WTC11 (cell line): ENCODE measurements around the gene ATAD3C.
"Not testable (repeated sequence)": the region's sequence is repeated elsewhere in the genome, so short reads cannot be mapped to it uniquely, and the experiment has no call there.

ENCODE experiments used
- FOXK1 ChIP-seq: sonication (generic); formaldehyde crosslinking; IDR thresholded peaks from 2 replicates; pipeline ENCODE4 v1.8.0; 2022; ENCODE audit warnings: mild to moderate bottlenecking, moderate library complexity, missing genetic modification reagents
- JAZF1 ChIP-seq: fragments of 250-450 bp; sonication (Bioruptor Pico); IDR thresholded peaks from 2 replicates; pipeline ENCODE4 v1.9.0; 2021; ENCODE audit warnings: moderate library complexity, mild to moderate bottlenecking, inconsistent platforms
- JUN ChIP-seq: sonication (generic); formaldehyde crosslinking; IDR thresholded peaks from 2 replicates; pipeline ENCODE4 v1.8.0; 2023; ENCODE audit warnings: mild to moderate bottlenecking, missing genetic modification reagents
- RELA ChIP-seq: sonication (generic); formaldehyde crosslinking; IDR thresholded peaks from 2 replicates; pipeline ENCODE4 v1.8.1; 2022; ENCODE audit warnings: missing genetic modification reagents, mild to moderate bottlenecking, borderline replicate concordance
- SP1 ChIP-seq: sonication (generic); formaldehyde crosslinking; conservative IDR thresholded peaks from 2 replicates; pipeline ENCODE4 v1.8.1; 2022; ENCODE audit warnings: missing genetic modification reagents
- TF ChIP-seq, protein P1 (sequence below): fragments of 200-600 bp; IDR thresholded peaks from 2 replicates; pipeline ENCODE4 v1.8.0; 2022; ENCODE audit warnings: antibody characterized with exemption
- TF ChIP-seq, protein P2 (sequence below): sonication (generic); formaldehyde crosslinking; conservative IDR thresholded peaks from 2 replicates; pipeline ENCODE4 v1.8.1; 2022; ENCODE audit warnings: mild to moderate bottlenecking, missing genetic modification reagents
- TF ChIP-seq, protein P3 (sequence below): sonication (generic); formaldehyde crosslinking; IDR thresholded peaks from 2 replicates; pipeline ENCODE4 v1.8.1; 2023; ENCODE audit warnings: mild to moderate bottlenecking, missing genetic modification reagents, moderate library complexity

DNA sequence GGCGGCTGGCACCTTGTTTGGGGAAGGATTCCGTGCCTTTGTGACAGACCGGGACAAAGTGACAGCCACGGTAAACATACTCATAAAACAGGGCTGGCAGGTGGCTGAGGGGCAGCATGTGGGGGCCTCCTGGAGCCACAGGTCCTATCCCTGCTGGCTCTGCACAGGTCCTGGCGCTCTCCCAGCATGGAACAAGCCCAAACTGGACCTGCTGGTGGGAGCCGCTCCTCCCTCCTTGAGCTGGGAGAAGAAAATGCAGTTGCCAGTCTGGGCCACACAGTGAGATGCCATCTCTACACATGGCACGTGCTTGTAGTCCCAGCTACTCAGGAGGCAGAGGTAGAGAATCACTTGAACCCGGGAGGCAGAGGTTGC, 2.9 kb downstream of the ATAD3C start:
- TF ChIP-seq, protein P1, sequence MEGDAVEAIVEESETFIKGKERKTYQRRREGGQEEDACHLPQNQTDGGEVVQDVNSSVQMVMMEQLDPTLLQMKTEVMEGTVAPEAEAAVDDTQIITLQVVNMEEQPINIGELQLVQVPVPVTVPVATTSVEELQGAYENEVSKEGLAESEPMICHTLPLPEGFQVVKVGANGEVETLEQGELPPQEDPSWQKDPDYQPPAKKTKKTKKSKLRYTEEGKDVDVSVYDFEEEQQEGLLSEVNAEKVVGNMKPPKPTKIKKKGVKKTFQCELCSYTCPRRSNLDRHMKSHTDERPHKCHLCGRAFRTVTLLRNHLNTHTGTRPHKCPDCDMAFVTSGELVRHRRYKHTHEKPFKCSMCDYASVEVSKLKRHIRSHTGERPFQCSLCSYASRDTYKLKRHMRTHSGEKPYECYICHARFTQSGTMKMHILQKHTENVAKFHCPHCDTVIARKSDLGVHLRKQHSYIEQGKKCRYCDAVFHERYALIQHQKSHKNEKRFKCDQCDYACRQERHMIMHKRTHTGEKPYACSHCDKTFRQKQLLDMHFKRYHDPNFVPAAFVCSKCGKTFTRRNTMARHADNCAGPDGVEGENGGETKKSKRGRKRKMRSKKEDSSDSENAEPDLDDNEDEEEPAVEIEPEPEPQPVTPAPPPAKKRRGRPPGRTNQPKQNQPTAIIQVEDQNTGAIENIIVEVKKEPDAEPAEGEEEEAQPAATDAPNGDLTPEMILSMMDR: not testable (repeated sequence)
- TF ChIP-seq RELA (CRISPR knock-in tag); JAZF1 (CRISPR knock-in tag); FOXK1; SP1 (CRISPR knock-in tag); JUN: not testable (repeated sequence)
- TF ChIP-seq, protein P2, sequence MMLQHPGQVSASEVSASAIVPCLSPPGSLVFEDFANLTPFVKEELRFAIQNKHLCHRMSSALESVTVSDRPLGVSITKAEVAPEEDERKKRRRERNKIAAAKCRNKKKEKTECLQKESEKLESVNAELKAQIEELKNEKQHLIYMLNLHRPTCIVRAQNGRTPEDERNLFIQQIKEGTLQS (CRISPR knock-in tag): not testable (repeated sequence)
- TF ChIP-seq, protein P3, sequence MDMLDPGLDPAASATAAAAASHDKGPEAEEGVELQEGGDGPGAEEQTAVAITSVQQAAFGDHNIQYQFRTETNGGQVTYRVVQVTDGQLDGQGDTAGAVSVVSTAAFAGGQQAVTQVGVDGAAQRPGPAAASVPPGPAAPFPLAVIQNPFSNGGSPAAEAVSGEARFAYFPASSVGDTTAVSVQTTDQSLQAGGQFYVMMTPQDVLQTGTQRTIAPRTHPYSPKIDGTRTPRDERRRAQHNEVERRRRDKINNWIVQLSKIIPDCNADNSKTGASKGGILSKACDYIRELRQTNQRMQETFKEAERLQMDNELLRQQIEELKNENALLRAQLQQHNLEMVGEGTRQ (CRISPR knock-in tag): not testable (repeated sequence)
